ENCODE data around the gene GALNT2. TPM values are rescaled to one million over a fixed set of nuclear protein-coding genes. Genes with fewer than 3 reads are reported as not detected.

The GALNT2 gene
- total RNA-seq, 1 experiment from 2014 or later: 62.2 TPM

DNA sequence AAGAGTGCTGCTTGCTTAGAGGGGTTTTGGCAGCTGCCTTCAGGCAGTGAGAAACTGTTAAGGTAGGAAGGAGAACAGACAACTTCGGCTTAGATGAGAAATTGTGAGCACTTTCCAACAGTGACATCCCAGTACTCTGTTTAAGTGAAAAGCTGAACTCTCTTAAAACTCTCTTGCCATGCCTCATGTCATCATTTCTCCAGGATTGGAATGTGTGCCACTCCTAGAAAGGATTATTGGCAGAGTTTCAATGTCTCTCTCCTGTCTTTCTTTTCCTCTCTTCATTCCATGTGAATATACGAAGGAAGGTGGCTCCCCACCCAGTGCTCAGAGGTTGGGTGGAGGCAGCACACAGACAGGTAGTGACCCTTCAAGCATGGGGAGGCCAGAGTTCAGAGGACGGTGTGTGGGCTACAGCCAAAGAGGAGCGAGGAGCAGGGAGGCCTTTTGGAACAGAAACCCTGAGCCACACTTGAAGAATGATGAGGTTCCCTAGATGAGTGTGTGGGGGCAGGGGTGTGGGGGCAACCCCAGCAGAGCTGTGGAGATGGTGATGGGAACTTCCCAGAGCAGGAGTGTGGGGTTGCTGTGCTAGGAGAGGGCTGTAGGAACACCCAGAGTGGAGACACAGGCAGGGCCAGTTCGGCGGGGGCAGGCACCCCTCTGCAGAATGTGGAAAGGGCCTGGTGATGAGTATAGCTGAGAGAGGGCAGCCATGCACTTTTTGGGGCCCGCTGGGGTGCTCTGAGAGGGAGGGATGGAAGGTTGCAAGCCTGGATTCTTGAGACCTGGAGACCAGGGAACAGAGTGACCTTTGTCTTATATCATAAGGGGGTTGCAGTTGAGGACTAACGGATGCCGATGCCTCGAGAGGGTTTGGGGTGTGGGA, 58.8 kb downstream of the GALNT2 start:
- BruUV-seq (replicated peaks): no TSS peak
- Mint-ChIP-seq H3K36me3 (ENCODE audit: insufficient read depth, unreplicated experiment) (no peaks in the 10 kb centered on the region), H3K4me3 (ENCODE audit: unreplicated experiment) (no peak overlapping the region), H3K27ac (ENCODE audit: unreplicated experiment) (peak overlapping the region; percentile 32), H3K9me3 (ENCODE audit: unreplicated experiment) (no peaks in the 10 kb centered on the region), H3K4me1 (ENCODE audit: low read depth, unreplicated experiment) (peaks cover 19% of the 10 kb centered on the region), H3K27me3 (ENCODE audit: insufficient read depth, unreplicated experiment) (no peaks in the 10 kb centered on the region)
- Histone ChIP-seq H3K27me3 (replicated peaks; ENCODE audit: control insufficient read depth, insufficient read depth, low read length) (no peaks in the 10 kb centered on the region), H3K4me1 (peaks cover 8% of the 10 kb centered on the region), H3K9me3 (no peaks in the 10 kb centered on the region), H3K36me3 (ENCODE audit: control insufficient read depth, insufficient read depth, low read length) (peaks cover 1% of the 10 kb centered on the region; the same call in 1 of the 2 replicates), H3K4me3 (ENCODE audit: low read depth, low read length) (no peak overlapping the region)
- CTCF ChIA-PET: no interaction called here
- POLR2A ChIA-PET: no interaction called here
- TF ChIP-seq, protein P1, sequence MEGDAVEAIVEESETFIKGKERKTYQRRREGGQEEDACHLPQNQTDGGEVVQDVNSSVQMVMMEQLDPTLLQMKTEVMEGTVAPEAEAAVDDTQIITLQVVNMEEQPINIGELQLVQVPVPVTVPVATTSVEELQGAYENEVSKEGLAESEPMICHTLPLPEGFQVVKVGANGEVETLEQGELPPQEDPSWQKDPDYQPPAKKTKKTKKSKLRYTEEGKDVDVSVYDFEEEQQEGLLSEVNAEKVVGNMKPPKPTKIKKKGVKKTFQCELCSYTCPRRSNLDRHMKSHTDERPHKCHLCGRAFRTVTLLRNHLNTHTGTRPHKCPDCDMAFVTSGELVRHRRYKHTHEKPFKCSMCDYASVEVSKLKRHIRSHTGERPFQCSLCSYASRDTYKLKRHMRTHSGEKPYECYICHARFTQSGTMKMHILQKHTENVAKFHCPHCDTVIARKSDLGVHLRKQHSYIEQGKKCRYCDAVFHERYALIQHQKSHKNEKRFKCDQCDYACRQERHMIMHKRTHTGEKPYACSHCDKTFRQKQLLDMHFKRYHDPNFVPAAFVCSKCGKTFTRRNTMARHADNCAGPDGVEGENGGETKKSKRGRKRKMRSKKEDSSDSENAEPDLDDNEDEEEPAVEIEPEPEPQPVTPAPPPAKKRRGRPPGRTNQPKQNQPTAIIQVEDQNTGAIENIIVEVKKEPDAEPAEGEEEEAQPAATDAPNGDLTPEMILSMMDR (IDR thresholded peaks at IDR 0.05; ENCODE audit: insufficient read depth in 1 of 2, low read depth in 1 of 2, low read length in 1 of 2, severe bottlenecking in 1 of 2, unreplicated experiment in 1 of 2): no peak
- no peak for DNase-seq
- intact Hi-C loops (cut with micrococcal nuclease; ENCODE audit: unreplicated experiment): no loop called here

DNA sequence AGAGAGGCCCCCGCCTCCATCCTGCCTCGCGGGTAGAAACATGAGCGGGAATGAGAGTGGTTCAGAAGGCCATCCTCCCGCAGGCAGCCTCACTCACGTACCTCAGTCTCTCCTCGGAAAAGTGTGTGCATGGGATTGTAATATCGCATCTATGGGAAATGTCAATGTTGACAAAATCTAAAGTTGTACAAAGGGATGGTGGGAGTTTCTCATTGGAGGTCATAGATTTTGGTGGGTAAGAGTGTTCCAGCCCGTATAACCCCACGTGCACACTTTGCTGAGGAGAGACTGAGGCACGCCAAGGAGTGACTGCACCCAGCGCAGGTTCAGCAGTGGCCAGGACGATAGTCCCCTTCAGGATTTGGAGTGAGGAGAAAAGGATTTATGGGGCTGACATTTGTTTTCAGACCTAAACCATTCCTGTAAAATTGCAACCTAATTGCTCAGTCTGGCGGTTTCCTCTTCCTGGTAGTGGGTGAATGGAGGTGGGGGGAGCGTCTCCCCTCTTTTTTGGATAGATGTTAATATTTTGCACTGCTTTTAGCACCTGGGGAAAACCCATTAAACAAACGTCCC, 59.6 kb downstream of the GALNT2 start:
- H3K9me3 Mint-ChIP-seq (ENCODE audit: unreplicated experiment): no peaks in the 10 kb centered on the region
- Histone ChIP-seq H3K27me3 (replicated peaks; ENCODE audit: control insufficient read depth, insufficient read depth, low read length) (no peaks in the 10 kb centered on the region), H3K4me1 (peaks cover 8% of the 10 kb centered on the region), H3K9me3 (no peaks in the 10 kb centered on the region), H3K4me3 (ENCODE audit: low read depth, low read length) (no peak overlapping the region), H3K36me3 (ENCODE audit: control insufficient read depth, insufficient read depth, low read length) (peaks cover 1% of the 10 kb centered on the region; the same call in 1 of the 2 replicates)
- ChIA-PET CTCF (no interaction called here), POLR2A (no interaction called here)
- no peak for DNase-seq
- peaks cover 12% of the 10 kb centered on the region for H3K4me1 Mint-ChIP-seq (ENCODE audit: low read depth, unreplicated experiment)
- no peaks in the 10 kb centered on the region for H3K36me3 Mint-ChIP-seq (ENCODE audit: insufficient read depth, unreplicated experiment)
- no TSS peak for BruUV-seq (replicated peaks)
- intact Hi-C loops (cut with micrococcal nuclease; ENCODE audit: unreplicated experiment): no loop called here
- H3K4me3 Mint-ChIP-seq (ENCODE audit: unreplicated experiment): no peak overlapping the region
- H3K27ac Mint-ChIP-seq (ENCODE audit: unreplicated experiment): peak overlapping the region; percentile 32
- TF ChIP-seq, protein P1 (IDR thresholded peaks at IDR 0.05; ENCODE audit: insufficient read depth in 1 of 2, low read depth in 1 of 2, low read length in 1 of 2, severe bottlenecking in 1 of 2, unreplicated experiment in 1 of 2): no peak
- no peaks in the 10 kb centered on the region for H3K27me3 Mint-ChIP-seq (ENCODE audit: insufficient read depth, unreplicated experiment)

DNA sequence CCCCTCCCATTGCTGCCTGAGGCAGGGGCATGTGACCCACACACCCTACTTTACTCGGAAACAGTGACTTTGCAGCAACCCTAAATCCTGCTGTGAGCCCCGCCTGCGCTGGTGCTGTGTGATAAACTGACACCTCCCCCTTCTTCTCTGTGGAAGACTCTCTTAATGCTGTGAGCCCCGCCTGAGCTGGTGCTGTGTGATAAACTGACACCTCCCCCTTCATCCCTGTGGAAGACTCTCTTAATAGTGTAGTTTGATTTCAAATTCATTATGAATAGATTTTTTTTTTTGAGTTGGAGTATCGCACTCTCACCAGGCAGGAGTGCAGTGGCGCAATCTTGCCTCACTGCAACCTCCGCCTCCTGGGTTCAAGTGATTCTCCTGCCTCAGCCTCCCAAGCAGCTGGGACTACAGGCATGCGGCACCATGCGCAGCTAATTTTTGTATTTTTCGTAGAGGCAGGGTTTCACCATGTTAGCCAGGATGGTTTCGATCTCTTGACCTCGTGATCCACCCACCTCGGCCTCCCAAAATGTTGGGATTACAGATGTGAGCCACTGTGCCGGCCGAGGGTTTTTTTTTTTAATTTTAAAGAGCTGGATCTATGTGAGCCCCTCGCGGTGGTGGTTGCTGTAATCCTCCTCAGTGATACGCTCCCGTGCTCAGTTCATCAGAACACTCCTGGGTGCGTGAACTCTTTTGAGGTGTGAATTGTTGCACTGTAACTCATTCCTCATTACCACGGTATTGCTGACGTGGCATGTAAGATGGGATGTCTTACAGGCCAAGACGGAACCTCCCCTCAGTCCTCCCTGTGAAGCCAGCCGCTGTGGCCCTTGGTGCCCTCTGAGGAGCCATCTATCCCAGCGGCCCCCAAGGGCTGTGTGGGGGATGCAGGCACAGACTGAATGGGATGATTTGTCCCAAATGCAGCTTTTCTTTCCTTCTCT, 60.3 kb downstream of the GALNT2 start:
- H3K9me3 ChIP-seq: no peaks in the 10 kb centered on the region
- peaks cover 1% of the 10 kb centered on the region; the same call in 1 of the 2 replicates for H3K36me3 ChIP-seq (ENCODE audit: control insufficient read depth, insufficient read depth, low read length)
- intact Hi-C loops (cut with micrococcal nuclease; ENCODE audit: unreplicated experiment): no loop called here
- H3K27me3 ChIP-seq (replicated peaks; ENCODE audit: control insufficient read depth, insufficient read depth, low read length): no peaks in the 10 kb centered on the region
- no peaks in the 10 kb centered on the region for H3K27me3 Mint-ChIP-seq (ENCODE audit: insufficient read depth, unreplicated experiment)
- CTCF ChIA-PET: no interaction called here
- DNase-seq: no peak
- no peaks in the 10 kb centered on the region for H3K36me3 Mint-ChIP-seq (ENCODE audit: insufficient read depth, unreplicated experiment)
- no TSS peak for BruUV-seq (replicated peaks)
- H3K4me3 Mint-ChIP-seq (ENCODE audit: unreplicated experiment): no peak overlapping the region
- TF ChIP-seq, protein P1 (IDR thresholded peaks at IDR 0.05; ENCODE audit: insufficient read depth in 1 of 2, low read depth in 1 of 2, low read length in 1 of 2, severe bottlenecking in 1 of 2, unreplicated experiment in 1 of 2): no peak
- H3K9me3 Mint-ChIP-seq (ENCODE audit: unreplicated experiment): no peaks in the 10 kb centered on the region
- POLR2A ChIA-PET: no interaction called here
- no peak overlapping the region for H3K4me3 ChIP-seq (ENCODE audit: low read depth, low read length)
- H3K4me1 Mint-ChIP-seq (ENCODE audit: low read depth, unreplicated experiment): peaks cover 15% of the 10 kb centered on the region
- H3K27ac Mint-ChIP-seq (ENCODE audit: unreplicated experiment): peak overlapping the region; percentile 32
- H3K4me1 ChIP-seq: peaks cover 8% of the 10 kb centered on the region
